Measurements from ENCODE around the gene EPHA4.

DNA sequence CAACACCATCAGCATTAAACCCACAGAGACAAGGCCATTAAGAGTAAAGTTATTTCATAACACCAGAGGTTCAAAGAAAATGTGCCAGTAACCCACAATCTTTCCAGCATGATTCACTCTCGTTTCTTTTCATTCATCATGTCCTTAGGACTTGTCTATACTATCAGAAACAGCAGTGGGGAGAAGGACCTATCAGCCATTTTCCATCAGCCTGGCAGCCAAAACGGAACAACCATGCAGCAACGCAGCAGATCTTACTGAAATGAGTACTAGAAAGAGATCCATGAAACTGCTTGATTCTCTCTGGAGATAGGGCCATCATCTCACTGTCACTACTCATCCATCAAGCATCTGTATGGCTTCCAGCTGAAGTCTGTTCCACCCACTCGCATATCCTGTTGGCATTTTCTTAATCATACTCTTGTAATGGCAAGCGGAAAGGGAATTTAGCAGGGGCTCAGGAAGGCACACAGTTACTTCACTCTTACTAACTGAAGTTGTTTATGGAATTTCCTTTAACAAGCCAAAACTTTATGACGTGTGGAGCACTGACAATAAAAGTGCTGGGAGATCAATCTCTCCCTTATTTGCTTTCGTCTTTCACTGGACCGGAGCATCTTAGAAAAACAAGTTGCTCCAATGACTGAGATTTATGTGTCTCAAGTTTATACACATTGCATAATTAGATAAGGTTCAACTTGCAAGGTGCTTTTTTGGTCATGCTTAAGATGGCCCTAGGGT is 69.7 kb downstream of the EPHA4 start:
- no peak for TF ChIP-seq CTCF (IDR thresholded peaks at IDR 0.05)
- TF ChIP-seq POLR2AphosphoS5 (IDR thresholded peaks at IDR 0.05) = no peak
- TF ChIP-seq POLR2A (IDR thresholded peaks at IDR 0.05) = no peak

All from stomach (tissue), 4 donors.